K562 (cell line): ENCODE results near the gene RNF175.

Source experiments
- BCL6 ChIP-seq: fragments of 250-450 bp; sonication (Bioruptor Pico); IDR thresholded peaks from 2 replicates; pipeline ENCODE4 v1.4.0; 2020
- CCAR2 ChIP-seq: fragments of 200-400 bp; formaldehyde crosslinking; IDR thresholded peaks from 2 replicates; pipeline ENCODE4 v1.6.1; 2017; ENCODE audit warnings: mild to moderate bottlenecking, low read depth, low read length
- CTCF ChIP-seq, 3 experiments: IDR thresholded peaks in 2 of 3; conservative IDR thresholded peaks in 1 of 3; 2 replicates each; pipeline ENCODE4 v1.5.1; 2011 to 2012; ENCODE audit warnings: low read length in 3 of 3, mild to moderate bottlenecking in 3 of 3, control low read depth in 2 of 3, improper control_type of control experiment in 1 of 3, inconsistent platforms in 1 of 3, low read depth in 1 of 3, mixed read lengths in 1 of 3, moderate library complexity in 1 of 3; ENCODE audit not compliant: insufficient read depth in 2 of 3
- EP300 ChIP-seq: IDR thresholded peaks from 2 replicates; pipeline ENCODE4 v1.6.1; 2012; ENCODE audit warnings: low read length, improper control_type of control experiment
- EZH2 ChIP-seq: IDR thresholded peaks from 2 replicates; pipeline ENCODE4 v1.6.1; 2012; ENCODE audit warnings: low read depth, mild to moderate bottlenecking, inconsistent platforms, low read length, borderline replicate concordance
- MAZ ChIP-seq, 2 experiments: fragments of 450-650 bp in 1 of 2; sonication (generic) in 1 of 2; formaldehyde crosslinking; IDR thresholded peaks in 1 of 2; conservative IDR thresholded peaks in 1 of 2; 2 replicates each; pipeline versions ENCODE4 v1.4.0 to v1.5.0; 2020; ENCODE audit warnings: mild to moderate bottlenecking in 1 of 2, missing genetic modification reagents in 1 of 2
- MTA1 ChIP-seq: fragments of 450-650 bp; IDR thresholded peaks from 2 replicates; pipeline ENCODE4 v1.6.1; 2017; ENCODE audit warnings: borderline replicate concordance
- MXI1 ChIP-seq: IDR thresholded peaks from 2 replicates; pipeline ENCODE4 v1.6.1; 2011; ENCODE audit warnings: low read depth, mild to moderate bottlenecking, improper control_type of control experiment, low read length
- POLR2A ChIP-seq: fragments of 450-650 bp; conservative IDR thresholded peaks from 2 replicates; pipeline ENCODE4 v1.6.1; 2016
- POLR2AphosphoS2 ChIP-seq: IDR thresholded peaks from 2 replicates; pipeline ENCODE4 v1.6.1; 2012; ENCODE audit warnings: low read length, improper control_type of control experiment
- SNRNP70 ChIP-seq: fragments of 200-400 bp; formaldehyde crosslinking; optimal IDR thresholded peaks from 2 replicates; pipeline ENCODE3; 2017; ENCODE audit warnings: low read depth, low read length
- ZNF445 ChIP-seq: fragments of 250-450 bp; sonication (Bioruptor Pico); IDR thresholded peaks from 2 replicates; pipeline ENCODE4 v1.4.0; 2020; ENCODE audit warnings: low read depth, mild to moderate bottlenecking, moderate library complexity

- TF ChIP-seq EP300: no peak
- TF ChIP-seq CCAR2: no peak
- TF ChIP-seq POLR2A: no peak
- no peak for TF ChIP-seq ZNF445 (CRISPR knock-in tag)
- no peak for TF ChIP-seq MTA1
- TF ChIP-seq SNRNP70: no peak
- no peak for TF ChIP-seq EZH2
- TF ChIP-seq BCL6: no peak
- TF ChIP-seq POLR2AphosphoS2: no peak
- TF ChIP-seq MAZ (CRISPR knock-in tag; conservative IDR thresholded peaks at IDR 0.05 in 1 of 2, IDR thresholded peaks at IDR 0.05 in 1 of 2): no peak
- no peak for TF ChIP-seq MXI1
- no peak for TF ChIP-seq CTCF (IDR thresholded peaks at IDR 0.05 in 2 of 3, conservative IDR thresholded peaks at IDR 0.05 in 1 of 3; ENCODE audit: insufficient read depth in 2 of 3, low read depth in 1 of 3, low read length in 3 of 3)
Measured at GRCh38 chr4:153745651-153746050, 14.2 kb downstream of the RNF175 start.
